A549 (cell line): ENCODE results near the gene FAM171A1. TPM values are rescaled to one million over a fixed set of nuclear protein-coding genes. Genes with fewer than 3 reads are reported as not detected.

ENCODE experiments used
- ATAC-seq, 2 experiments: fragments of 200-7000 bp in 1 of 2; fragments of >200 bp in 1 of 2; cut with Nextera tagmentation in 1 of 2; cut with Tn5 transposase in 1 of 2; 3 replicates each; pipeline versions ENCODE4 v1.8.0 to v1.9.1; 2018 to 2020; ENCODE audit warnings: mild to moderate bottlenecking in 1 of 2, moderate library complexity in 1 of 2
- CTCF ChIA-PET: fragments of 300-600 bp; sonication (Branson Sonifier 250); formaldehyde crosslinking; extraction: SDS; loops from one replicate; lab custom pipeline; 2021; ENCODE audit warnings: antibody characterized with exemption, inconsistent platforms; lab: Yijun Ruan, JAX
- POLR2A ChIA-PET: fragments of 350-600 bp; formaldehyde crosslinking; extraction: SDS; loops from one replicate; lab custom pipeline; 2021; ENCODE audit warnings: antibody characterized with exemption, inconsistent platforms; lab: Yijun Ruan, JAX
- DNase-seq, 2 experiments: peaks; one replicate each; pipeline versions ENCODE4 v3.0.0 to v3.0.0-alpha.2; 2011 to 2016; ENCODE audit warnings: low read depth in 1 of 2, low spot score in 1 of 2
- FAIRE-seq: peaks from 2 replicates; lab custom pipeline; 2011; peaks lifted over from hg19 to GRCh38; lab: Jason Lieb, UNC
- H3K27ac ChIP-seq, 2 experiments: fragments of >200 bp; sonication (Bioruptor Twin); formaldehyde crosslinking; 3 replicates each; pipeline ENCODE4 v1.5.1; 2016 to 2017
- H3K4me1 ChIP-seq: fragments of >200 bp; sonication (Bioruptor Twin); formaldehyde crosslinking; 3 replicates; pipeline ENCODE4 v1.6.1; 2016
- H3K4me2 ChIP-seq: fragments of >200 bp; sonication (Bioruptor Twin); formaldehyde crosslinking; 3 replicates; pipeline ENCODE4 v1.6.1; 2016
- H3K4me3 ChIP-seq: fragments of >200 bp; sonication (Bioruptor Twin); formaldehyde crosslinking; 3 replicates; pipeline ENCODE4 v1.5.1; 2016
- H3K9me3 ChIP-seq: fragments of >200 bp; sonication (Bioruptor Twin); formaldehyde crosslinking; 3 replicates; pipeline ENCODE4 v1.6.1; 2016
- BHLHE40 ChIP-seq: IDR thresholded peaks from 2 replicates; pipeline ENCODE4 v1.6.1; 2012; ENCODE audit warnings: low read depth, low read length, inconsistent platforms
- CBX2 ChIP-seq: fragments of 200-600 bp; sonication (generic); IDR thresholded peaks from 2 replicates; pipeline ENCODE4 v1.6.1; 2016; ENCODE audit warnings: low read depth, mild to moderate bottlenecking, borderline replicate concordance
- CBX8 ChIP-seq: fragments of 200-600 bp; sonication (generic); IDR thresholded peaks from 2 replicates; pipeline ENCODE4 v1.6.1; 2016
- CEBPB ChIP-seq, 2 experiments: fragments of >200 bp in 1 of 2; sonication (Bioruptor Twin) in 1 of 2; formaldehyde crosslinking in 1 of 2; IDR thresholded peaks; 2 replicates each; pipeline ENCODE4 v1.6.1; 2012 to 2016
- CHD2 ChIP-seq: fragments of 150-350 bp; IDR thresholded peaks from 2 replicates; pipeline ENCODE4 v1.6.1; 2014; ENCODE audit warnings: low read length; ENCODE audit not compliant: partially characterized antibody
- EP300 ChIP-seq, 2 experiments: fragments of >200 bp; sonication (Bioruptor Twin); formaldehyde crosslinking; IDR thresholded peaks; 2 replicates in 1 of 2; 3 replicates in 1 of 2; pipeline ENCODE4 v1.6.1; 2016 to 2017
- FOSB ChIP-seq: fragments of 250-450 bp; sonication (Bioruptor Pico); IDR thresholded peaks from 2 replicates; pipeline ENCODE4 v1.5.0; 2020; ENCODE audit warnings: mild to moderate bottlenecking, moderate library complexity
- FOXS1 ChIP-seq: fragments of 250-450 bp; sonication (Bioruptor Pico); IDR thresholded peaks from 2 replicates; pipeline ENCODE4 v1.5.0; 2020; ENCODE audit warnings: mild to moderate bottlenecking, moderate library complexity
- GATA3 ChIP-seq: IDR thresholded peaks from 2 replicates; pipeline ENCODE4 v1.6.1; 2012; ENCODE audit warnings: borderline replicate concordance
- HEYL ChIP-seq: fragments of 250-450 bp; sonication (Bioruptor Pico); IDR thresholded peaks from 2 replicates; pipeline ENCODE4 v1.8.0; 2021; ENCODE audit warnings: mild to moderate bottlenecking, moderate library complexity
- HMGXB4 ChIP-seq: fragments of 250-450 bp; sonication (Bioruptor Pico); IDR thresholded peaks from 2 replicates; pipeline ENCODE4 v1.5.0; 2021; ENCODE audit warnings: mild to moderate bottlenecking, moderate library complexity, borderline replicate concordance
- HOXA7 ChIP-seq: fragments of 250-450 bp; sonication (Bioruptor Pico); IDR thresholded peaks from 2 replicates; pipeline ENCODE4 v1.5.0; 2020; ENCODE audit warnings: mild to moderate bottlenecking, moderate library complexity
- JUNB ChIP-seq: fragments of >200 bp; sonication (Bioruptor Twin); formaldehyde crosslinking; IDR thresholded peaks from 2 replicates; pipeline ENCODE4 v1.6.1; 2016
- KDM1A ChIP-seq: fragments of 200-600 bp; sonication (generic); IDR thresholded peaks from 2 replicates; pipeline ENCODE4 v1.6.1; 2016; ENCODE audit warnings: low read depth, mild to moderate bottlenecking
- MYC ChIP-seq: IDR thresholded peaks from 2 replicates; pipeline ENCODE4 v1.6.1; 2012; ENCODE audit warnings: mild to moderate bottlenecking, inconsistent platforms, low read length, improper control_type of control experiment, borderline replicate concordance
- NR3C1 ChIP-seq: fragments of >200 bp; sonication (Bioruptor Twin); formaldehyde crosslinking; IDR thresholded peaks from 3 replicates; pipeline ENCODE4 v1.6.1; 2017
- POLR2A ChIP-seq: IDR thresholded peaks from 2 replicates; pipeline ENCODE4 v1.6.1; 2012; ENCODE audit warnings: mild to moderate bottlenecking, low read length
- POLR2AphosphoS2 ChIP-seq: conservative IDR thresholded peaks from 2 replicates; pipeline ENCODE4 v1.6.1; 2012; ENCODE audit warnings: low read length, improper control_type of control experiment, inconsistent platforms
- RAD21 ChIP-seq, 2 experiments: fragments of >200 bp in 1 of 2; sonication (Bioruptor Twin) in 1 of 2; formaldehyde crosslinking in 1 of 2; IDR thresholded peaks in 1 of 2; conservative IDR thresholded peaks in 1 of 2; 2 replicates in 1 of 2; 3 replicates in 1 of 2; pipeline ENCODE4 v1.6.1; 2012 to 2018; ENCODE audit warnings: inconsistent platforms in 1 of 2
- RARB ChIP-seq: fragments of 250-450 bp; sonication (Bioruptor Pico); IDR thresholded peaks from 2 replicates; pipeline ENCODE4 v1.8.0; 2021; ENCODE audit warnings: mild to moderate bottlenecking, moderate library complexity
- RNF2 ChIP-seq: fragments of 200-600 bp; sonication (generic); IDR thresholded peaks from 2 replicates; pipeline ENCODE4 v1.6.1; 2016; ENCODE audit warnings: low read depth, mild to moderate bottlenecking, antibody characterized with exemption, moderate library complexity, borderline replicate concordance
- SREBF2 ChIP-seq: fragments of 450-650 bp; IDR thresholded peaks from 2 replicates; pipeline ENCODE4 v1.6.1; 2014; ENCODE audit warnings: mild to moderate bottlenecking, moderate library complexity
- TP53 ChIP-seq: fragments of 250-450 bp; sonication (Bioruptor Pico); IDR thresholded peaks from 2 replicates; pipeline ENCODE4 v1.5.0; 2021; ENCODE audit warnings: mild to moderate bottlenecking, moderate library complexity
- ZC3H11A ChIP-seq: fragments of 450-650 bp; IDR thresholded peaks from 2 replicates; pipeline ENCODE4 v1.6.1; 2014; ENCODE audit warnings: antibody characterized with exemption, mild to moderate bottlenecking
- ZNF302 ChIP-seq: fragments of 250-450 bp; sonication (Bioruptor Pico); IDR thresholded peaks from 2 replicates; pipeline ENCODE4 v1.9.0; 2021; ENCODE audit warnings: inconsistent platforms, mild to moderate bottlenecking, moderate library complexity
- WGBS: methylation state at CpG from one replicate; pipeline ENCODE4 v1.1.6; 2017; ENCODE audit errors: missing lambda C conversion rate; 5-methylcytosine and 5-hydroxymethylcytosine counted together
- polyA plus RNA-seq, 4 experiments: library from polyadenylated mRNA; depleted of rRNA in 3 of 4; stranded (reverse); fragments of >200 nt; fragmentation: RNase III in 1 of 4; extraction: RNeasy Plus Mini Kit Qiagen cat#74134 plus additional on column Dnase treatment in 1 of 4; gene quantifications; 2 replicates in 3 of 4; 3 replicates in 1 of 4; pipeline ENCODE4 v1.2.3, GENCODE V29; 2011 to 2017
- TF ChIP-seq, protein P1 (sequence below): fragments of 200-600 bp; sonication (generic); IDR thresholded peaks from 2 replicates; pipeline ENCODE4 v1.6.1; 2016; ENCODE audit warnings: antibody characterized with exemption, mild to moderate bottlenecking, moderate library complexity
- TF ChIP-seq, protein P2 (sequence below): fragments of 450-650 bp; IDR thresholded peaks from 2 replicates; pipeline ENCODE4 v1.6.1; 2014; ENCODE audit warnings: antibody characterized with exemption
- TF ChIP-seq, protein P3 (sequence below): fragments of 250-450 bp; sonication (Bioruptor Pico); IDR thresholded peaks from 2 replicates; pipeline ENCODE4 v1.5.0; 2020; ENCODE audit warnings: low read depth, mild to moderate bottlenecking, moderate library complexity

Gene FAM171A1
- polyA plus RNA-seq, 2 of the 4 experiments (the other 2 are of a cell fraction): 13.8 to 15.2 TPM

GRCh38 chr10:15296701-15297100, 74.4 kb downstream of the FAM171A1 start (continued):
- TF ChIP-seq, protein P1, sequence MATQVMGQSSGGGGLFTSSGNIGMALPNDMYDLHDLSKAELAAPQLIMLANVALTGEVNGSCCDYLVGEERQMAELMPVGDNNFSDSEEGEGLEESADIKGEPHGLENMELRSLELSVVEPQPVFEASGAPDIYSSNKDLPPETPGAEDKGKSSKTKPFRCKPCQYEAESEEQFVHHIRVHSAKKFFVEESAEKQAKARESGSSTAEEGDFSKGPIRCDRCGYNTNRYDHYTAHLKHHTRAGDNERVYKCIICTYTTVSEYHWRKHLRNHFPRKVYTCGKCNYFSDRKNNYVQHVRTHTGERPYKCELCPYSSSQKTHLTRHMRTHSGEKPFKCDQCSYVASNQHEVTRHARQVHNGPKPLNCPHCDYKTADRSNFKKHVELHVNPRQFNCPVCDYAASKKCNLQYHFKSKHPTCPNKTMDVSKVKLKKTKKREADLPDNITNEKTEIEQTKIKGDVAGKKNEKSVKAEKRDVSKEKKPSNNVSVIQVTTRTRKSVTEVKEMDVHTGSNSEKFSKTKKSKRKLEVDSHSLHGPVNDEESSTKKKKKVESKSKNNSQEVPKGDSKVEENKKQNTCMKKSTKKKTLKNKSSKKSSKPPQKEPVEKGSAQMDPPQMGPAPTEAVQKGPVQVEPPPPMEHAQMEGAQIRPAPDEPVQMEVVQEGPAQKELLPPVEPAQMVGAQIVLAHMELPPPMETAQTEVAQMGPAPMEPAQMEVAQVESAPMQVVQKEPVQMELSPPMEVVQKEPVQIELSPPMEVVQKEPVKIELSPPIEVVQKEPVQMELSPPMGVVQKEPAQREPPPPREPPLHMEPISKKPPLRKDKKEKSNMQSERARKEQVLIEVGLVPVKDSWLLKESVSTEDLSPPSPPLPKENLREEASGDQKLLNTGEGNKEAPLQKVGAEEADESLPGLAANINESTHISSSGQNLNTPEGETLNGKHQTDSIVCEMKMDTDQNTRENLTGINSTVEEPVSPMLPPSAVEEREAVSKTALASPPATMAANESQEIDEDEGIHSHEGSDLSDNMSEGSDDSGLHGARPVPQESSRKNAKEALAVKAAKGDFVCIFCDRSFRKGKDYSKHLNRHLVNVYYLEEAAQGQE: no peak
- TF ChIP-seq JUNB (no peak), POLR2A (no peak)

DNA sequence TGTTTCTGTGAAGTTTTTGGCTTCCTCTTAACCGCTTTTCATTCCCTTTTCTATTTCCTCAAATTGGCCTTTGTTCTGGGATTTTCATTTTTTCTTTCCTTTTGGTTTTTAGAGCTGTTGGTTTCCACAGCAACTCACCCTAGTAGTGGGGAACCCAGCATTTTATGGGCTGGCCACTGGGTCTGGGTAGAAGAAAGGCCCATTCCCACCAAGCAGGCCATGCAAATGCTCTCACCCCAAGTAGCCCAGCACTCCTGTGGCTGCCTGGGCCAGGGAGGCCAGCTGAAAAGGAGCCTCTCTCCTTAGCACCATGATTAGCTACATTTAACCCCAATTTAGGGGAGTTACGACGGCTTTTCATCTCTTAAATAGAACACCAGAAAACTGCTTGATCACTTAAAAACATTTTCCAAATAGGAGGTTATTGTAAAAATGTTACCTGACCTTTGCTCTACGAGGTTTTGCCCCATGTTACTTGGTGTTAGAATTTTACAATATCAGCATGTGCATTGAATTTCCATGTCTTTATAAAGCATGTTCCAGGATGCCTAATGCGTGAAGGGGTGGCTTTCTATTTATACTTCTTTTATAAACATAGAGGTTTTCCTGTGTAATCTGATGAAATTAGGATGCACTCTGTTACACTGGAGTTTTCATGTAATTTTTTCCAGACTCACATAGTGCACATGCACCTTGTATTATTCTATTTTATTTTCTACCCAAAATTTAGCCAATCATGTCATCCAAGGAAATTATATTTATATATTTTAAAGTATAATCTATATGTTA, 75.4 kb downstream of the FAM171A1 start:
- FAIRE-seq (no peak), ATAC-seq (no peak), DNase-seq (no peak)
- TF ChIP-seq FOSB (CRISPR knock-in tag) (no peak), GATA3 (no peak), EP300 (IDR thresholded peaks at IDR 0.05) (no peak), FOXS1 (CRISPR knock-in tag) (no peak), ZNF302 (CRISPR knock-in tag) (no peak), TP53 (CRISPR knock-in tag) (no peak), HMGXB4 (CRISPR knock-in tag) (no peak), BHLHE40 (no peak), SREBF2 (no peak), CHD2 (no peak), HEYL (CRISPR knock-in tag) (no peak), MYC (no peak)
- TF ChIP-seq, protein P2, sequence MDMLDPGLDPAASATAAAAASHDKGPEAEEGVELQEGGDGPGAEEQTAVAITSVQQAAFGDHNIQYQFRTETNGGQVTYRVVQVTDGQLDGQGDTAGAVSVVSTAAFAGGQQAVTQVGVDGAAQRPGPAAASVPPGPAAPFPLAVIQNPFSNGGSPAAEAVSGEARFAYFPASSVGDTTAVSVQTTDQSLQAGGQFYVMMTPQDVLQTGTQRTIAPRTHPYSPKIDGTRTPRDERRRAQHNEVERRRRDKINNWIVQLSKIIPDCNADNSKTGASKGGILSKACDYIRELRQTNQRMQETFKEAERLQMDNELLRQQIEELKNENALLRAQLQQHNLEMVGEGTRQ: no peak
- WGBS: 88% methylated on average over 5 of the region's 5 CpGs
- H3K27ac ChIP-seq: no peak overlapping the region
- no peaks in the 10 kb centered on the region for H3K4me1 ChIP-seq
- ChIA-PET CTCF (no interaction called here), POLR2A (no interaction called here)
- H3K4me3 ChIP-seq: no peak overlapping the region
- H3K4me2 ChIP-seq: no peak overlapping the region
- no peaks in the 10 kb centered on the region for H3K9me3 ChIP-seq

DNA sequence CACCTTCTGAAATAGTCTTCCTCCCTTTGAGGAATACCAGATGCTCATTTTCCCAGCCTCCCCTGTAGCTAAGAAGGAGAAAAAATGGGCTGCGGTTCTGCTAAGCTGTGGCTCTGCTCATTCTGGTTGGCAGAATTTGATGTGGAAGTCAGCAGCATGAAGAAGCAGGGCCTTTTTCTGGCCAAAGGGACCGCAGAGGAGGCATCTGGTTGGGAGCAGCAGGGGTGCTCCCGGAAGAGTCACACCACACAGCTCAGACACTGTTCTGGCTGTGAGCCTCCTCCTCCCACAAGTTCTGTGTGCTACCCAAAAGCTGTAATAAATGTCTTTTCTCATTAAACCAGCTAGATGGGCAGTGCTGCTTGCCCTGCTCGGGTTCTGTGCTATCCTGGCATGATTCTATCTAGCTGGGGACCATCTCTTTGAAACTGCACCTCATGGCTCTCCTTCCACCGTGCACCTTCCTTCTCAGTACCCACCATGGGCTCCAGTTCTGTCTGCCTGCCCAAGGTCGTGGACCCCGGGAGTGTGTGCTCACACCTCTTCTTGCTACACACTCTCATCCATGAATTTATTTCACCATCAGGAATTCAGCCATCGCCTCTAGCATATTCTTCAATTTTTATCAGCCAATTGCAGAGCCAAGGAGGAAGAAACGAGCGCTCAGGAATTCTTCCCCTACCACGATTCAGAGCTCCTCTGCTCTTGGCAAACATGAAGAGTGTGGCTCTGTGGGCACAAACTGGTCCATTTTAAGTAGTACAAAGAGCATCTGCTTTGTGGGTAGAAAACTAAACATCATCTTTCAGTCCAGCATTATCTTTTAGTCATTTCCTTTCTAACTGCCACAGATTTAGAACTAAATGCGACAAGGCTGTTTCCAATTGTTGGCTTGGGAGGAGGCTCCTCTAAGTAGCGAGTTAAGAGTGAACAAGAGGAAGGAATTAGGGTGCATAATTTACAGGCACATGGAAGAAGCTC, 76.9 kb downstream of the FAM171A1 start:
- Histone ChIP-seq H3K4me2 (no peak overlapping the region), H3K4me3 (no peak overlapping the region), H3K27ac (no peak overlapping the region), H3K9me3 (no peaks in the 10 kb centered on the region), H3K4me1 (no peaks in the 10 kb centered on the region)
- ChIA-PET CTCF (interaction anchor here (0.5 to 0.6 kb wide), 2 partner anchors 42 to 89 kb away, joined by 4 read pairs; no protein-coding TSS in a partner anchor), POLR2A (no interaction called here)
- ATAC-seq (no peak), FAIRE-seq (no peak), DNase-seq (no peak)
- WGBS: 76% methylated on average over 13 of the region's 13 CpGs
- TF ChIP-seq, protein P3, sequence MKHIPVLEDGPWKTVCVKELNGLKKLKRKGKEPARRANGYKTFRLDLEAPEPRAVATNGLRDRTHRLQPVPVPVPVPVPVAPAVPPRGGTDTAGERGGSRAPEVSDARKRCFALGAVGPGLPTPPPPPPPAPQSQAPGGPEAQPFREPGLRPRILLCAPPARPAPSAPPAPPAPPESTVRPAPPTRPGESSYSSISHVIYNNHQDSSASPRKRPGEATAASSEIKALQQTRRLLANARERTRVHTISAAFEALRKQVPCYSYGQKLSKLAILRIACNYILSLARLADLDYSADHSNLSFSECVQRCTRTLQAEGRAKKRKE (CRISPR knock-in tag): no peak
- no peak for TF ChIP-seq ZC3H11A
- no peak for TF ChIP-seq RNF2
- no peak for TF ChIP-seq NR3C1
- no peak for TF ChIP-seq CEBPB (IDR thresholded peaks at IDR 0.05)
- no peak for TF ChIP-seq HOXA7 (CRISPR knock-in tag)
- no peak for TF ChIP-seq CBX8
- TF ChIP-seq RARB (CRISPR knock-in tag): no peak
- TF ChIP-seq RAD21 (conservative IDR thresholded peaks at IDR 0.05 in 1 of 2, IDR thresholded peaks at IDR 0.05 in 1 of 2): no peak
- no peak for TF ChIP-seq FOSB (CRISPR knock-in tag)
- no peak for TF ChIP-seq FOXS1 (CRISPR knock-in tag)
- no peak for TF ChIP-seq CBX2
- TF ChIP-seq HEYL (CRISPR knock-in tag): no peak
- no peak for TF ChIP-seq MYC
- TF ChIP-seq KDM1A: no peak
- no peak for TF ChIP-seq POLR2AphosphoS2
